ENCODE results near the gene LMAN2L. TPM values are rescaled to one million over a fixed set of nuclear protein-coding genes. Genes with fewer than 3 reads are reported as not detected.

The LMAN2L gene
- total RNA-seq, 1 donor from 2014 or later: 36.0 TPM

- no peaks in the 10 kb centered on the region for H3K36me3 Mint-ChIP-seq (ENCODE audit: insufficient read depth)
- no peaks in the 10 kb centered on the region for H3K27me3 Mint-ChIP-seq
- H3K27ac Mint-ChIP-seq: peak overlapping the region; percentile 15
- peaks cover 26% of the 10 kb centered on the region for H3K4me1 Mint-ChIP-seq (ENCODE audit: low read depth)
- no peak for DNase-seq (ENCODE audit: low spot score, unreplicated experiment)
- H3K4me3 Mint-ChIP-seq (ENCODE audit: low read depth): peak overlapping the region; percentile 69
- no peak for TF ChIP-seq CTCF (IDR thresholded peaks at IDR 0.05; ENCODE audit: unreplicated experiment)
- H3K9me3 Mint-ChIP-seq (ENCODE audit: low read depth): no peaks in the 10 kb centered on the region
These were observed 22.9 kb upstream of the LMAN2L start for GRCh38 chr2:96762529-96763311.

GRCh38 chr2:96760986-96761832, 21.3 kb upstream of the LMAN2L start:
- peak; percentile 68 for TF ChIP-seq CTCF (IDR thresholded peaks at IDR 0.05; ENCODE audit: unreplicated experiment)
- no peaks in the 10 kb centered on the region for H3K36me3 Mint-ChIP-seq (ENCODE audit: insufficient read depth)
- H3K27me3 Mint-ChIP-seq: peaks cover 3% of the 10 kb centered on the region
- peak overlapping the region; percentile 82 for H3K4me3 Mint-ChIP-seq (ENCODE audit: low read depth)
- H3K4me1 Mint-ChIP-seq (ENCODE audit: low read depth): peaks cover 26% of the 10 kb centered on the region
- peak overlapping the region; percentile 87 for H3K27ac Mint-ChIP-seq
- no peaks in the 10 kb centered on the region for H3K9me3 Mint-ChIP-seq (ENCODE audit: low read depth)
- no peak for DNase-seq (ENCODE audit: low spot score, unreplicated experiment)

GRCh38 chr2:96760036-96760985, 20.4 kb upstream of the LMAN2L start, which contains the start of gene CNNM4:
Gene CNNM4, plus strand, starts transcription at chr2:96760902. Its CDS starts 98 bp downstream, at chr2:96761000.
- Mint-ChIP-seq H3K4me3 (ENCODE audit: low read depth) (peak within 1 kb of the TSS; percentile 82), H3K27me3 (peaks cover 3% of the 10 kb centered on the region), H3K9me3 (ENCODE audit: low read depth) (no peaks in the 10 kb centered on the region), H3K4me1 (ENCODE audit: low read depth) (peaks cover 26% of the 10 kb centered on the region), H3K36me3 (ENCODE audit: insufficient read depth) (no peaks in the 10 kb centered on the region), H3K27ac (peak within 1 kb of the TSS; percentile 87)
- TF ChIP-seq CTCF (IDR thresholded peaks at IDR 0.05; ENCODE audit: unreplicated experiment): no peak
- DNase-seq (ENCODE audit: low spot score, unreplicated experiment): peak; percentile 89

GRCh38 chr2:96759548-96759947, 19.7 kb upstream of the LMAN2L start:
- no peak for DNase-seq (ENCODE audit: low spot score, unreplicated experiment)
- Mint-ChIP-seq H3K4me1 (ENCODE audit: low read depth) (peaks cover 25% of the 10 kb centered on the region), H3K4me3 (ENCODE audit: low read depth) (peak overlapping the region; percentile 24), H3K27ac (no peak overlapping the region), H3K36me3 (ENCODE audit: insufficient read depth) (no peaks in the 10 kb centered on the region), H3K27me3 (peaks cover 3% of the 10 kb centered on the region), H3K9me3 (ENCODE audit: low read depth) (no peaks in the 10 kb centered on the region)
- TF ChIP-seq CTCF (IDR thresholded peaks at IDR 0.05; ENCODE audit: unreplicated experiment): no peak
